AML-193 (cell line): ENCODE measurements around the gene GJB3.
"Not testable (repeated sequence)": the region's sequence is repeated elsewhere in the genome, so short reads cannot be mapped to it uniquely, and the experiment has no call there.

Experiments used
- DNase-seq, 2 experiments: peaks; one replicate each; lab custom pipeline; 2025; lab: John Stamatoyannopoulos, UW

The GJB3 gene

DNA sequence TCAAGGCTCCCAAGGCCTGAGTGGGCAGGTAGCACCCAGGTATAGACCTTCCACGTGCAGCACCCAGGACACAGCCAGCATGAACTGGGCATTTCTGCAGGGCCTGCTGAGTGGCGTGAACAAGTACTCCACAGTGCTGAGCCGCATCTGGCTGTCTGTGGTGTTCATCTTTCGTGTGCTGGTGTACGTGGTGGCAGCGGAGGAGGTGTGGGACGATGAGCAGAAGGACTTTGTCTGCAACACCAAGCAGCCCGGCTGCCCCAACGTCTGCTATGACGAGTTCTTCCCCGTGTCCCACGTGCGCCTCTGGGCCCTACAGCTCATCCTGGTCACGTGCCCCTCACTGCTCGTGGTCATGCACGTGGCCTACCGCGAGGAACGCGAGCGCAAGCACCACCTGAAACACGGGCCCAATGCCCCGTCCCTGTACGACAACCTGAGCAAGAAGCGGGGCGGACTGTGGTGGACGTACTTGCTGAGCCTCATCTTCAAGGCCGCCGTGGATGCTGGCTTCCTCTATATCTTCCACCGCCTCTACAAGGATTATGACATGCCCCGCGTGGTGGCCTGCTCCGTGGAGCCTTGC, 19.7 kb upstream of the GJB3 start:
- DNase-seq: no peak

DNA sequence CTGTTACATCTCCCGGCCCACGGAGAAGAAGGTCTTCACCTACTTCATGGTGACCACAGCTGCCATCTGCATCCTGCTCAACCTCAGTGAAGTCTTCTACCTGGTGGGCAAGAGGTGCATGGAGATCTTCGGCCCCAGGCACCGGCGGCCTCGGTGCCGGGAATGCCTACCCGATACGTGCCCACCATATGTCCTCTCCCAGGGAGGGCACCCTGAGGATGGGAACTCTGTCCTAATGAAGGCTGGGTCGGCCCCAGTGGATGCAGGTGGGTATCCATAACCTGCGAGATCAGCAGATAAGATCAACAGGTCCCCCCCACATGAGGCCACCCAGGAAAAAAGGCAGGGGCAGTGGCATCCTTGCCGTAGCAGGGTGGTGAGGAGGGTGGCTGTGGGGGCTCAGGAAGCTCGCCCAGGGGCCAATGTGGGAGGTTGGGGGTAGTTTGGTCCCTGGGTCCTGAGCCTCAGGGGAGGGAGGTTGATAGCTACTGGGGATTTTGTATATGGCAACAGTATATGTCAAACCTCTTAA, 19.2 kb upstream of the GJB3 start:
- DNase-seq: no peak

DNA sequence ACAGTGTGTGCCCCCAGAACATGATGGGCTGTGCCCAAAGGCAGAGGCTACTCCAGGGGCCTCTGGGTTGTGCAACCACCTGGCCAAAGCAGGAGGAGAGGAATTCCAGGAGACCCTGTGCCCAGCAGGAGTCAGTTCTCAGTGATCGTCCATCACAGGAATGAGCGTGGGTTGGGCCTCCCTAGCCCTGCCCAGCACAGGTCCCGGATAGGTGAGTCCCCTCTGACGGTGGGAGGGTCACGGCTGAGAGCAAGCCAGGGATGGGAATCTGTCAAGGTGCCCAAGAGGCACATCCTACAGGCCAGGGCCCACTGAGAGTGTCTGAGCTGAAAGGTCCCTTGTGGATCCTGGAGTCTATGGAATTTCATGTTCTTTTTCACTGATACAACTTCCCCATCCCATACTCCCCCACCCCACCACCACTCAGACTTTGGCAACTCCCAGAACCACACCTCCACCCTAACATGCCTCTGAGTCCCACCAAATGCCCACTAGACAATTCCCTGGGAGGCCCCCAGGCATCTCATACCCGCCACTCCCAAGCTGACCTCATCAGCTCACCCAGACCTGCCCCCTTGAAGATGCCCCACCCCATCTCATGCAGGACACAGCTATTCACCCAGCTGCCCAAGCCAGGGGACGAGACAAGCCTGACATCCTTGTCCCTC, 18.4 kb upstream of the GJB3 start:
- no peak for DNase-seq

DNA sequence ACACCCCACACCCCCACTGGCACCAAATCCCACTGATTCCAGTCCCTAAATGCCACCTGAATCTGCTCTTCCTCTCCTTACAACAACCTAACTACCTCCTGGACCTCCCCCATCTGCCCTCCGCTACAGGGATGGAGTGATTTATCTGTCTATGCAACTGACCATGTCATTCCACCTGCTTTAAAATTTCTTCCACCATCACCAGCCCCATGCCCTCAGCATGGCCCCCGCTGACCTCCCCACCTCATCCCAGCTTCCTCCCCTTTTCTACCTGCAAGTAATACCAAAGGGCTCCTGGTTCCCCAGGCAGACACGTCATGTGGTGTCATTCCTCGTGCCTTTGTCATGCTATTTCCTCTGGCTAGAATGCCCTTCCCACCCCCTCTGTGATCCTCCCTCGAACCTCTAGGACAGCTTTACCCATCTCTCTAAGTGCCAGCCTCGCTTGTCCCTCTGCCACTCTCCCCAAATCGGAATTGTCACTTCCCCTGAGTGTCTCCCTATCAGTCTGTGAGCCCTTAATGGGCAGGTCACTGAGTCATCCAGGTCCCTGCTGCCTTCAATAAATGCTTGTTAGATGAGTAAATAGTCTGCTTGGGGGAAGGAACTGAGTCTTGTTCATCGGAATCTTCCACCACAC, 17.8 kb upstream of the GJB3 start:
- DNase-seq: no peak

DNA sequence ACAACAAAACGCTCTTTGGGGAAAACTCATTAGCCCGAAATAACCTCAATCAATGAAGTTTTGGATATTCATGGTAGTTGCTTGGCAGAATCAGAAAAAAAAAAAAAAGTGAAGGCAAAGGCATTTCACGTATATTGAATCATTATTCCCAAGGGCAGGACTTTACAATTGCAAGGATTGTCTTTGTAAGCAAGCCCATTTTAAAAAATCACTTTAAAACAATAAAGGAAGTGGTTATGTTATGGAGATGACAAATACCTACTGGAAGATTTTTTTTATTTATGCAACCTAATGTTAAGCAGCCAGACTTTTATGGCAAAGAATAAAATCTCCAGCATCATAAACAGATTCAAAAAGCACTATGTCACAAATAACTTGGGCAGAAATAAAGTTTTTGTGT, 12.2 kb upstream of the GJB3 start:
- no peak for DNase-seq

DNA sequence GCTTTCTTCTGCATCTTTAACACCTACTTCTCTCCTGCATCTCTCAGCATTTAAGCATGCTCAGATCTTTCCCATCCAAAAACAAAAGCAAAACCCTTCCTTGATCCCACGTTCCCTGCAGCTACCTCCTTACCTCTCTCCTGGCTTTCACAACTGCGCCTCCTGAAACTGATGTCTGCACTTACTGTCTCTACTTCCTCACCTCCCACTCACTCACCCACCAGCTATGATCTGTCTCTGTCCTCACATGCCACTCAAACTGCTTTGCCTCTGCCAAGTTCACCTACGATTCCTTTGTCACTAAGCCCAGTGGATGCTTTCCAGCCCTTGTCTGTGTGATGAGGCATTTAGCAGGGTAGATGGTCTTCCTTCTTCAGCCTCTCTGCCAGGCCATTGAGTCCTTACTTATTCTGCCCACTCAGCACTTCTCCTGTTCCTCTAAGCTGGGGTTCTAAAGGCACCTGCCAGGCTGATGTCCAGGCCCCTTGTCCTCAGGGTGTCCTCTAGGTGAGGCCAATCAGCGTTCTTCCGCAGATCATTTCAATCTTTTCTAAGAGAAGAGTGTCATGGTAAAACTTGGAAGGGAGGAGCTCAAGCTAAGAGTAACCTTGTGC, 10.0 kb upstream of the GJB3 start:
- no peak for DNase-seq

DNA sequence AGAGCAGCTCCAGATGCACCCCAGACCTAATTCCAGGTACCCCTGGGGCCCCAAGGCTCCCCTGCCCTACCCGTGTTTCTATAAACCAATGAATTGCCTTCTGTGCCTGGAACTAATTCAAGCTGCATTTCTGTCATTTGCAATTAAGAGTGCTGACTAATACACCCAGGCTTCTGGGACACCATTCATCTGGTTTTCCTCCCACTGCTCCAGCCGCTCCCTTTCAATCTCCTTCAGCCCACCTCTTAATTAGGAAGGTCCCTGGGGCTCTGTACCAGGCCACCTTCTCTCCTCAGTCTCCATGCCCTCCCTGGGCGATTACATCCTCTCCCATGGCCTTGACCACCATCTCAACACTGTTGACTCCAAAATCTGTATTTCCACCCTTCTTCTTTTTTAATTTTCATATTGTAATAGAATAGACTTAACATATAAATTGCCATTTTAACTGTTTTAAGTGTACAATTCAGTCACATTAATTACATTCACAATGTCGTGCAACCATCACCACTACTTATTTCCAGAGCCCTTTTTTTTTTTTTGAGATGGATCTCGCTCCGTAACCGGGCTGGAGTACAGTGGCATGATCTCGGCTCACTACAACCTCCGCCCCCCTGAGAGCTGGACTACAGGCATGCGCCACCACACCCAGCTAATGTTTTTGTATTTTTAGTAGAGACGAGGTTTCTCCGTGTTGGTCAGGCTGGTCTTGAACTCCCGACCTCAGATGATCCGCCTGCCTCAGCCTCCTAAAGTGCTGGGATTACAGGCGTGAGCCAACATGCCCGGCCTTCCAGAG, 9.2 kb upstream of the GJB3 start:
- no peak for DNase-seq

DNA sequence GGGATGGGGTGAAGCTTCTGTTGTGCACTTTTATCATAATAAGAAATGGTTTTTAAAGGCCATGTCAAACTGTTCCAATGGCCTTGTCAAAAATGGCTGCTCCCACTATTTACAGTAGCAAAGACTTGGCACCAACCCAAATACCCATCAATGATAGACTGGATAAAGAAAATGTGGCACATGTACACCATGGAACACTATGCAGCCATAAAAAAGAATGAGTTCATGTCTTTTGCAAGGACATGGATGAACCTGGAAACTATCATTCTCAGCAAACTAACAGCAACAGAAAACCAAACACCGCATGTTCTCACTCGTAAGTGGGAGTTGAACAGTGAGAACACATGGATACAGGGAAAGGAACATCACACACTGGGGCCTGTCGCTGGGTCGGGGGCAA, 7.9 kb upstream of the GJB3 start:
- not testable (repeated sequence) for DNase-seq

DNA sequence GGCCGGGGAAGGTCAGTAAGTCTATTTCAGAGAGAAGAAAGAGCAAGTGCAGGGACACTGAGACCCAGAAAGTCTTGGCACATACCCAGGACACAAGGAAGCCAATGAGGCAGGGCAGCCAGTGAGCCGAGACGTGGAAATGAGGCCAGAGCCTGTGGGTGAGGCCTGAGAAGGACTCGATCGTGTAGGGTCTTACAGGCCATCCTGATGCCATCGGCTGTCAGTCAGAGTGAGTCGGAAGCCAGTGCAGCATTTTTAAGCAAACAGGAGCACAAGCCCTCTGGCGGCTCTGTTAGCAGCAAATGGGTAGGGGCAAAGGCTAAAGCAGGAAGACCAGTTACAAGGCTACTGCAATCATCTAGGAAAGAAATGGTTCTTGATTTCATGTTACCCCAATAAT, 6.1 kb upstream of the GJB3 start:
- DNase-seq: no peak

DNA sequence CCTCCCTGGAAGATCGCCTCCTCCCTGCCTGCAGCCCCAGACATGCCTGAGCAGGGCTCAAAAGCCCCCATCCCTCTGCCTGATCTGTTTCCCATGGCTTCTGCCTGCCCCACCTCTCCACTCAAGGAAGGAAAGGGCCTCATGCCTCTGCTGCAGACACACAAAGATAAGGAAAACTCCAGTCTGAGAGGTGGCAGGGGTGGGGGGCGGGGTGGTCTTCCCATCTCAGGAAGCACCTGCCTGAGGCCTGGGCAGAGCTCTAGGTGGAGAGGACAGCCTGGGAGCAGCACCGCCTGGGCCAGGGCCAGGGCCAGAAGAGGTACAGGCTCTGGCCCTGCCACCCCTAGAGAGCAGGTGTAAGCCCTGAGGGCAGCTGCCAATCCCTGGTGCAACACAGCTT, 4.1 kb upstream of the GJB3 start:
- no peak for DNase-seq

DNA sequence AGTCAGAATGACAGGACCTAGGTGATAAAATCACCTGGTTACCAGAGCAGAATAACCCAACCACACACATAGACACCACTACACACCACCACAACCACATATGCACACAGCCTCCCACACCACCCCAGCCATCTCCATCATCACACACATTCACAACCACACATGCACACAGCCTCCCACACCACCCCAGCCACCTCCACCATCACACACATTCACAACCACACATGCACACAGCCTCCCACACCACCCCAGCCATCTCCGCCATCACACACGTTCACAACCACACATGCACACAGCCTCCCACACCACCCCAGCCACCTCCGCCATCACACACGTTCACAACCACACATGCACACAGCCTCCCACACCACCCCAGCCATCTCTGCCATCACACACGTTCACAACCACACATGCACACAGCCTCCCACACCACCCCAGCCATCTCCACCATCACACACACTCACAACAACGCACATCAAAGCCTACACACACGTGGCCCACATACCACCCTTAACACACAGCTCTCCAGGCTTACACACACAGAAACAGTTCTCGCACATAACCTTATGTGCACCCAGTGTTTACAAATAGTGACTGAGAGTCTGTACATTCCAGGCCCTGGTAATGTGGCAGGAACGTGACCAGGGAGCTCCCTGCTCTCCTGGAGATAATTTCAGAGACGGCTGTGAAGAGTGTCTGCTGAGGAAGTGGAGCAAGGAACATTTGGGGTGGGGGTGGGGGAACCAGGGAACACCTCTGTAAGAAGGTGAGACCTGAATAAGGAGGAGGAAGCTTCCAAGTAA, 3.3 kb upstream of the GJB3 start:
- DNase-seq: no peak

DNA sequence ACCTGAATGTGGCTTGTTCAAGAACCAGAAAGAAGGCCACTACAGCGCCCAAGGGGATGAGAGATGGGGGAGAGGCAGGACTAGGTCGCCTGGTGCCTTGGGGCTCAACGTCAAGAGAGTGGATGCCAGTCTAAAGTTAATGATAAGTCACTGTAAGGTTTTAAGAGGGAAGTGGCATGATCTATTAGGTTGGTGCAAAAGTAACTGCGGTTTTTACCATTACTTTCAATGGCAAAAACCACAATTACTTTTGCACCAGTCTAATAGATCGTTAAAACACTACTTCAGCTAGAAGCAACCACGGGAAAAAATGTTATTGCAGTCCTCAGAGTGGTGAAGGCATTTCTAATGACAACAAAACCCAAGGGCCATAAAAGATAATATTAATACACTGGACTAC, 2.6 kb upstream of the GJB3 start:
- no peak for DNase-seq

DNA sequence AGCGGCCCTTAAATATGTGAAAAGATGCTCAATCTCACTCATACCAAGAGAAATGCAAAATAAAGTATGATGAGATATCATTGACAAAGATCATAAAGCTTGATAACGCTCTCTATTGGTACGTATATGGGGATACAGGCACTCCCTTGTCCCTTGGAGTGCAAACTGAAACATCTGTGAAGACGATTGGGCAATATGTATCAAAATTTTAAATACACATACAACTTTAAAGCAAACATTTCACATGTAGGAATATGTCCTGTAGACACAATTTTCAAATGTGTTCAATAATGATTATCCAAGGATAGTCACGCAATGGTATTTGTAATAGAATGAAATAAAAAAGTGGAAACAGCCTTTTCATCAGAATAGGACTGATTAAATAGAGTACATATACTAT, 2.0 kb upstream of the GJB3 start:
- no peak for DNase-seq

DNA sequence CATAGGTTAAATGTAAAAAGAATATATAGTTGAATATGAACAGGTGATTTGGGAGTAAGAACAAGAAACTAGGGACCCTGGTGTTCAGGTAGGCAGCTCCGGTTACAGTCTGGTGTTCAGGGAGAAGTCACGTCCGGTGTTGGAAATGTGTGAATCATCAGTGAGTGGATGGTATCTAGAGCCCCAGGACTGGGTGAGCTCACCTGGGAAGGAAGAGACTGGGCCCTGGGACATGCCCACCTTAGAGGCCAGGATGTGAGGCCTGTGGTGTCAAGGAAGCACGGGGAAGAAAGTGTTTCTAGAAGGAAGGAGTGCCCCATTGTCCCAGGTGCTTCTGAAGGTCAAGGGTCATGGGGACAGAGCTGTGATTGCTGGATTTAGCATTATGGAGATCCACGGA, 1.5 kb upstream of the GJB3 start:
- no peak for DNase-seq

DNA sequence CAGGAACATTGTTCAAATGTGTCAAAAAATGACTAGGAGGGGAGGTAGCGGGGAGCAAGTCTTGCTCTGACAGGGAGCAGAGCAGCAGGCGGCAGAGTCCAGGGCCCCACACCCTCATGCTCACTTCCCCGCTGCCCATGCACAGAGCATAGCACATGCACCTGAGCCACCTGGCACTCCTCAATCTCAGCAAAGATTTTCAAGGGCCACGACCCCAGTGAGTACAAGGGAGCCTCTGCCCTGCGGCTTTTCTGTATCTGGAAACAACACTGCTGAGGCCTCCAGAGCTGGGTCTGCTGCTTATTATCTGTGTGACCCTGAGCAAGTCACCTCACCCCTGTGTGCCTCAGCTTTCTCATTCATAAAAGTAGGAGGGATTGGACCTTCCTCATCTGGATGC, 1.1 kb upstream of the GJB3 start:
- no peak for DNase-seq

DNA sequence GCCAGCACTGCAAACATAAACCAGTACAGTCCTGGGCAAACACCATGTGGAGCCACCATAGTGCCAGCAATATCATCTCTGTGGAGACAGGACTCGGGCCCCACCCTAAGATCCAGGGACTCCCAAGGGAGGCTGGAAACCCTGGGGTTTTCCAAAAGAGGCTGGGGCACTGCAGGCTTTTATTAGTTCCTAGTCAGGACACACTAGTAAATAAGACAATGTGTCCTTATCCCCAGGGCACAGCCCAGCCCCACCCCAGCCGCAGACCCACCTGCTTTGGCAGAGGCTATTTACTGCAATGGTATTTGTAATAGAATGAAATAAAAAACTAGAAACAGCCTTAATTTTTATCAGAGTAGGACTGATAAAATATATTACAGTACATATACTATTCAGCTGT, 486 bp upstream of the GJB3 start:
- no peak for DNase-seq

DNA sequence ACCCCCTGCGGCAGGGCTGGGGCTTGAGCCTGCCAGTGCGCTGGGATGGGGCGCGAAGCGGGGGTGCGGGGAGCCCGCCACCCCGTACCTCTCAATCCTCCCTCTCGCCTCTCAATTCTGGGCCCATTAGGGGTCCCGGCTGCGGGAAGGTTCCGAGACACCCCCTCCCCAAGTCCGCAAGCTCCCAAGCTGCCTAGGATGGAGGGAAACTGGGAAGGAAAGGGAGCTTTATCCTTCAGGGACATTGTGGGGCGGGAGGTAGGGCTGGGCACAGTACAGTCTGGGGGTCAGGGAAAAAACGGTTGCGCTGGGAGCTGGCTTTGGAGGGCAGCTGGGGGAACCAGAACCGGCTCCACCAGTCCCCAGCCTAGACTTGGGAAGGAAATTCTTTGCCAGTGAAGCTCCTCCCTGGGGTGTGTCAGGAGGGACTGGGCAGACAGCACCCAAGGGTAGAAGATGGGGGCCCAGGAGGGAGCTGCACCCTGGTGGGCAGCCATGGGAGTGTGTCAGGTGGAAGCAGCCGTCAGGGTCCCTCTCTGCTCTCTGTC, 904 bp downstream of the GJB3 start:
- DNase-seq: no peak

DNA sequence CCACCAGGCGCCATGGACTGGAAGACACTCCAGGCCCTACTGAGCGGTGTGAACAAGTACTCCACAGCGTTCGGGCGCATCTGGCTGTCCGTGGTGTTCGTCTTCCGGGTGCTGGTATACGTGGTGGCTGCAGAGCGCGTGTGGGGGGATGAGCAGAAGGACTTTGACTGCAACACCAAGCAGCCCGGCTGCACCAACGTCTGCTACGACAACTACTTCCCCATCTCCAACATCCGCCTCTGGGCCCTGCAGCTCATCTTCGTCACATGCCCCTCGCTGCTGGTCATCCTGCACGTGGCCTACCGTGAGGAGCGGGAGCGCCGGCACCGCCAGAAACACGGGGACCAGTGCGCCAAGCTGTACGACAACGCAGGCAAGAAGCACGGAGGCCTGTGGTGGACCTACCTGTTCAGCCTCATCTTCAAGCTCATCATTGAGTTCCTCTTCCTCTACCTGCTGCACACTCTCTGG, 3.8 kb downstream of the GJB3 start:
- DNase-seq: no peak

DNA sequence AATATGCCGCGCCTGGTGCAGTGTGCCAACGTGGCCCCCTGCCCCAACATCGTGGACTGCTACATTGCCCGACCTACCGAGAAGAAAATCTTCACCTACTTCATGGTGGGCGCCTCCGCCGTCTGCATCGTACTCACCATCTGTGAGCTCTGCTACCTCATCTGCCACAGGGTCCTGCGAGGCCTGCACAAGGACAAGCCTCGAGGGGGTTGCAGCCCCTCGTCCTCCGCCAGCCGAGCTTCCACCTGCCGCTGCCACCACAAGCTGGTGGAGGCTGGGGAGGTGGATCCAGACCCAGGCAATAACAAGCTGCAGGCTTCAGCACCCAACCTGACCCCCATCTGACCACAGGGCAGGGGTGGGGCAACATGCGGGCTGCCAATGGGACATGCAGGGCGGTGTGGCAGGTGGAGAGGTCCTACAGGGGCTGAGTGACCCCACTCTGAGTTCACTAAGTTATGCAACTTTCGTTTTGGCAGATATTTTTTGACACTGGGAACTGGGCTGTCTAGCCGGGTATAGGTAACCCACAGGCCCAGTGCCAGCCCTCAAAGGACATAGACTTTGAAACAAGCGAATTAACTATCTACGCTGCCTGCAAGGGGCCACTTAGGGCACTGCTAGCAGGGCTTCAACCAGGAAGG, 4.3 kb downstream of the GJB3 start:
- no peak for DNase-seq

DNA sequence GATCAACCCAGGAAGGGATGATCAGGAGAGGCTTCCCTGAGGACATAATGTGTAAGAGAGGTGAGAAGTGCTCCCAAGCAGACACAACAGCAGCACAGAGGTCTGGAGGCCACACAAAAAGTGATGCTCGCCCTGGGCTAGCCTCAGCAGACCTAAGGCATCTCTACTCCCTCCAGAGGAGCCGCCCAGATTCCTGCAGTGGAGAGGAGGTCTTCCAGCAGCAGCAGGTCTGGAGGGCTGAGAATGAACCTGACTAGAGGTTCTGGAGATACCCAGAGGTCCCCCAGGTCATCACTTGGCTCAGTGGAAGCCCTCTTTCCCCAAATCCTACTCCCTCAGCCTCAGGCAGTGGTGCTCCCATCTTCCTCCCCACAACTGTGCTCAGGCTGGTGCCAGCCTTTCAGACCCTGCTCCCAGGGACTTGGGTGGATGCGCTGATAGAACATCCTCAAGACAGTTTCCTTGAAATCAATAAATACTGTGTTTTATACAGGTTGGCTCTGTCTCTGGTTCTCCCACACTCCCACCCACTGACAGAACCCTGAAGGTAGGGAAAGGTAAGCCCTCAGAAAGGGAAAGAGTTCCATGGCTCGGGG, 5.0 kb downstream of the GJB3 start:
- no peak for DNase-seq
